Muscle layer of colon (tissue), 2 donors: Measurements from ENCODE around the gene TP53.
A peak's percentile ranks its signal among the peaks of the same experiment; 100 is the strongest.
"Not testable (repeated sequence)": the region's sequence is repeated elsewhere in the genome, so short reads cannot be mapped to it uniquely, and the experiment has no call there.

Experiments
- H3K27ac ChIP-seq: one replicate; pipeline ENCODE4 v1.7.0; 2013; ENCODE audit warnings: low read depth, mild to moderate bottlenecking, low read length, moderate library complexity
- H3K27me3 ChIP-seq, 2 donors: one replicate each; pipeline ENCODE4 v1.7.0; 2013; ENCODE audit warnings: low read length in 2 of 2, mild to moderate bottlenecking in 2 of 2; ENCODE audit not compliant: insufficient read depth in 2 of 2, control insufficient read depth in 1 of 2
- H3K36me3 ChIP-seq: one replicate; pipeline ENCODE4 v1.7.0; 2013; ENCODE audit warnings: mild to moderate bottlenecking, low read length; ENCODE audit not compliant: insufficient read depth
- H3K4me1 ChIP-seq: one replicate; pipeline ENCODE4 v1.7.0; 2013; ENCODE audit warnings: mild to moderate bottlenecking, low read length; ENCODE audit not compliant: insufficient read depth
- H3K4me3 ChIP-seq, 2 donors: one replicate each; pipeline ENCODE4 v1.7.0; 2013; ENCODE audit warnings: low read length in 2 of 2, low read depth in 1 of 2, mild to moderate bottlenecking in 1 of 2, moderate library complexity in 1 of 2
- H3K9ac ChIP-seq: one replicate; pipeline ENCODE4 v1.7.0; 2013; ENCODE audit warnings: low read length
- H3K9me3 ChIP-seq: one replicate; pipeline ENCODE4 v1.7.0; 2013; ENCODE audit warnings: mild to moderate bottlenecking, low read length
- donor health status: abdominal sarcoma.
- donor health status: Adenocarcinoma of cecum.

TP53 gene

GRCh38 chr17:7641635-7642034, 45.7 kb downstream of the TP53 start:
- H3K27me3 ChIP-seq, H3K9me3 ChIP-seq, H3K27ac ChIP-seq, H3K4me3 ChIP-seq, H3K4me1 ChIP-seq, H3K36me3 ChIP-seq, H3K9ac ChIP-seq: not testable (repeated sequence)

- H3K9ac ChIP-seq, result no peak overlapping the region
- no peaks in the 10 kb centered on the region for H3K27me3 ChIP-seq
- H3K36me3 ChIP-seq, result no peaks in the 10 kb centered on the region
- no peaks in the 10 kb centered on the region for H3K9me3 ChIP-seq
- no peak overlapping the region for H3K27ac ChIP-seq
- no peaks in the 10 kb centered on the region for H3K4me1 ChIP-seq
- H3K4me3 ChIP-seq, result no peak overlapping the region
Measured at GRCh38 chr17:7640783-7641182, 46.5 kb downstream of the TP53 start.

- no peaks in the 10 kb centered on the region for H3K4me1 ChIP-seq
- H3K27ac ChIP-seq, result no peak overlapping the region
- no peaks in the 10 kb centered on the region for H3K36me3 ChIP-seq
- no peaks in the 10 kb centered on the region for H3K9me3 ChIP-seq
- no peak overlapping the region for H3K9ac ChIP-seq
- H3K4me3 ChIP-seq, result no peak overlapping the region
- no peaks in the 10 kb centered on the region for H3K27me3 ChIP-seq
Measured at GRCh38 chr17:7636163-7636562, 51.1 kb downstream of the TP53 start.

GRCh38 chr17:7634384-7634783, 52.9 kb downstream of the TP53 start:
- Histone ChIP-seq H3K36me3 (no peaks in the 10 kb centered on the region), H3K4me3 (no peak overlapping the region), H3K4me1 (no peaks in the 10 kb centered on the region), H3K27me3 (no peaks in the 10 kb centered on the region), H3K9ac (no peak overlapping the region), H3K9me3 (no peaks in the 10 kb centered on the region), H3K27ac (no peak overlapping the region)

GRCh38 chr17:7633093-7633492, 54.2 kb downstream of the TP53 start:
- Histone ChIP-seq H3K4me3 (no peak overlapping the region), H3K9ac (no peak overlapping the region), H3K27me3 (no peaks in the 10 kb centered on the region), H3K36me3 (no peaks in the 10 kb centered on the region), H3K9me3 (no peaks in the 10 kb centered on the region), H3K27ac (no peak overlapping the region), H3K4me1 (no peaks in the 10 kb centered on the region)

GRCh38 chr17:7632492-7632894, 54.8 kb downstream of the TP53 start:
- no peak overlapping the region for H3K4me3 ChIP-seq
- H3K27ac ChIP-seq, result no peak overlapping the region
- H3K9me3 ChIP-seq, result no peaks in the 10 kb centered on the region
- no peaks in the 10 kb centered on the region for H3K4me1 ChIP-seq
- H3K36me3 ChIP-seq, result no peaks in the 10 kb centered on the region
- no peak overlapping the region for H3K9ac ChIP-seq
- no peaks in the 10 kb centered on the region for H3K27me3 ChIP-seq

GRCh38 chr17:7631398-7632380, 55.6 kb downstream of the TP53 start:
- H3K27ac ChIP-seq, result no peak overlapping the region
- peaks cover 4% of the 10 kb centered on the region for H3K4me1 ChIP-seq
- no peaks in the 10 kb centered on the region for H3K9me3 ChIP-seq

GRCh38 chr17:7629939-7630571, 57.2 kb downstream of the TP53 start, which contains the start of gene SHBG:
SHBG (plus strand) TSS chr17:7630135; CDS start chr17:7630173, 38 bp downstream.
- Histone ChIP-seq H3K9me3 (no peaks in the 10 kb centered on the region), H3K4me3 (no peak within 1 kb of the TSS), H3K36me3 (peaks cover 7% of the 10 kb centered on the region), H3K4me1 (peaks cover 10% of the 10 kb centered on the region), H3K9ac (no peak within 1 kb of the TSS), H3K27ac (no peak within 1 kb of the TSS), H3K27me3 (no peaks in the 10 kb centered on the region)

More at GRCh38 chr17:7631398-7632380, 55.6 kb downstream of the TP53 start:
- Histone ChIP-seq H3K36me3 (no peaks in the 10 kb centered on the region), H3K4me3 (no peak overlapping the region), H3K27me3 (no peaks in the 10 kb centered on the region), H3K9ac (no peak overlapping the region)

- peak within 1 kb of the TSS; percentile 80 for H3K4me3 ChIP-seq
- H3K9ac ChIP-seq, result peak within 1 kb of the TSS; percentile 87
- H3K9me3 ChIP-seq, result no peaks in the 10 kb centered on the region
- peaks cover 10% of the 10 kb centered on the region for H3K4me1 ChIP-seq
- peaks cover 7% of the 10 kb centered on the region for H3K36me3 ChIP-seq
- H3K27ac ChIP-seq, result peak within 1 kb of the TSS; percentile 96
- no peaks in the 10 kb centered on the region for H3K27me3 ChIP-seq
Measured at GRCh38 chr17:7627250-7628121, 59.8 kb downstream of the TP53 start, which contains the start of gene SAT2. SAT2 (minus strand) TSS chr17:7627821; CDS start chr17:7627635, 186 bp downstream.

- H3K36me3 ChIP-seq, result peaks cover 7% of the 10 kb centered on the region
- H3K27ac ChIP-seq, result peak overlapping the region; percentile 96
- H3K4me1 ChIP-seq, result peaks cover 10% of the 10 kb centered on the region
- H3K4me3 ChIP-seq, result peak overlapping the region; percentile 80
- H3K9me3 ChIP-seq, result no peaks in the 10 kb centered on the region
- H3K9ac ChIP-seq, result peak overlapping the region; percentile 87
- H3K27me3 ChIP-seq, result no peaks in the 10 kb centered on the region
Measured at GRCh38 chr17:7626956-7627249, 60.4 kb downstream of the TP53 start.

GRCh38 chr17:7626307-7626706, 61.0 kb downstream of the TP53 start:
- H3K27me3 ChIP-seq, result no peaks in the 10 kb centered on the region
- H3K9me3 ChIP-seq, result no peaks in the 10 kb centered on the region
- H3K27ac ChIP-seq, result no peak overlapping the region
- peak overlapping the region in 1 of 2 donors; percentile 80 for H3K4me3 ChIP-seq
- peaks cover 7% of the 10 kb centered on the region for H3K36me3 ChIP-seq
- H3K9ac ChIP-seq, result peak overlapping the region; percentile 87
- peaks cover 10% of the 10 kb centered on the region for H3K4me1 ChIP-seq
